Measurements from ENCODE around the gene ZNF362. TPM values are rescaled to one million over a fixed set of nuclear protein-coding genes. Genes with fewer than 3 reads are reported as not detected.
A peak's percentile ranks its signal among the peaks of the same experiment; 100 is the strongest.

The ZNF362 gene
- total RNA-seq, 2 experiments from 2014 or later: 8.9 to 26.1 TPM

GRCh38 chr1:33346927-33347649 is 90.8 kb downstream of the ZNF362 start:
- Histone ChIP-seq H3K27ac (ENCODE audit: low read depth, low read length, poor library complexity, severe bottlenecking) (no peak overlapping the region), H3K4me1 (ENCODE audit: insufficient read depth, low read length, poor library complexity, severe bottlenecking) (peaks cover 44% of the 10 kb centered on the region), H2AFZ (ENCODE audit: low read length) (no peak overlapping the region), H3K4me2 (ENCODE audit: low read length) (peak overlapping the region; percentile 74), H3K9me2 (ENCODE audit: insufficient read depth, low read length) (no peaks in the 10 kb centered on the region), H3K79me2 (ENCODE audit: insufficient read depth, low read depth, low read length) (peaks cover 14% of the 10 kb centered on the region; the same call in 1 of the 2 replicates), H3K36me3 (ENCODE audit: insufficient read depth, low read length) (peaks cover 14% of the 10 kb centered on the region; the same call in 1 of the 2 replicates), H4K20me1 (ENCODE audit: insufficient read depth, low read length) (peaks cover 17% of the 10 kb centered on the region; the same call in 1 of the 2 replicates), H3K4me3 (ENCODE audit: low read depth, low read length, poor library complexity, severe bottlenecking) (no peak overlapping the region), H3K9me3 (ENCODE audit: low read length) (no peaks in the 10 kb centered on the region)
- no peak for TF ChIP-seq EZH2phosphoT487 (IDR thresholded peaks at IDR 0.05; ENCODE audit: borderline replicate concordance, low read depth, low read length)
- TF ChIP-seq CTCF (conservative IDR thresholded peaks at IDR 0.05; ENCODE audit: low read length): no peak
- ChIA-PET CTCF (ENCODE audit: unreplicated experiment) (interaction anchor here (1.1 kb wide), 1 partner anchor 220 kb away, joined by 3 read pairs; no protein-coding TSS in a partner anchor), POLR2A (no interaction called here)
- intact Hi-C loops (cut with micrococcal nuclease; ENCODE audit: unreplicated experiment): no loop called here
- no peak for DNase-seq (ENCODE audit: low spot score)
- BruUV-seq (replicated peaks): no TSS peak

- POLR2A ChIA-PET: no interaction called here
- no peak overlapping the region for H2AFZ ChIP-seq (ENCODE audit: low read length)
- H3K9me3 ChIP-seq (ENCODE audit: low read length): no peaks in the 10 kb centered on the region
- CTCF ChIA-PET (ENCODE audit: unreplicated experiment): interaction anchor here (1.1 kb wide), 1 partner anchor 221 kb away, joined by 3 read pairs; no protein-coding TSS in a partner anchor
- BruUV-seq (replicated peaks): no TSS peak
- peaks cover 14% of the 10 kb centered on the region; the same call in 1 of the 2 replicates for H3K79me2 ChIP-seq (ENCODE audit: insufficient read depth, low read depth, low read length)
- peaks cover 14% of the 10 kb centered on the region; the same call in 1 of the 2 replicates for H3K36me3 ChIP-seq (ENCODE audit: insufficient read depth, low read length)
- intact Hi-C loops (cut with micrococcal nuclease; ENCODE audit: unreplicated experiment): no loop called here
- no peak overlapping the region for H3K27ac ChIP-seq (ENCODE audit: low read depth, low read length, poor library complexity, severe bottlenecking)
- peaks cover 39% of the 10 kb centered on the region for H3K4me1 ChIP-seq (ENCODE audit: insufficient read depth, low read length, poor library complexity, severe bottlenecking)
- DNase-seq (ENCODE audit: low spot score): no peak
- H3K9me2 ChIP-seq (ENCODE audit: insufficient read depth, low read length): no peaks in the 10 kb centered on the region
- no peak for TF ChIP-seq CTCF (conservative IDR thresholded peaks at IDR 0.05; ENCODE audit: low read length)
- TF ChIP-seq EZH2phosphoT487 (IDR thresholded peaks at IDR 0.05; ENCODE audit: borderline replicate concordance, low read depth, low read length): no peak
- H4K20me1 ChIP-seq (ENCODE audit: insufficient read depth, low read length): peaks cover 17% of the 10 kb centered on the region; the same call in 1 of the 2 replicates
- H3K4me3 ChIP-seq (ENCODE audit: low read depth, low read length, poor library complexity, severe bottlenecking): no peak overlapping the region
- peak overlapping the region; percentile 74 for H3K4me2 ChIP-seq (ENCODE audit: low read length)
These were observed 91.3 kb downstream of the ZNF362 start for GRCh38 chr1:33347650-33347992.

- POLR2A ChIA-PET: no interaction called here
- peak overlapping the region; percentile 76 for H3K4me3 ChIP-seq (ENCODE audit: low read depth, low read length, poor library complexity, severe bottlenecking)
- H3K4me1 ChIP-seq (ENCODE audit: insufficient read depth, low read length, poor library complexity, severe bottlenecking): peaks cover 35% of the 10 kb centered on the region
- peaks cover 14% of the 10 kb centered on the region; the same call in 1 of the 2 replicates for H3K79me2 ChIP-seq (ENCODE audit: insufficient read depth, low read depth, low read length)
- no peak for DNase-seq (ENCODE audit: low spot score)
- no peaks in the 10 kb centered on the region for H3K9me2 ChIP-seq (ENCODE audit: insufficient read depth, low read length)
- no peak overlapping the region for H3K27ac ChIP-seq (ENCODE audit: low read depth, low read length, poor library complexity, severe bottlenecking)
- H2AFZ ChIP-seq (ENCODE audit: low read length): no peak overlapping the region
- H3K36me3 ChIP-seq (ENCODE audit: insufficient read depth, low read length): peaks cover 14% of the 10 kb centered on the region; the same call in 1 of the 2 replicates
- BruUV-seq (replicated peaks): no TSS peak
- peaks cover 17% of the 10 kb centered on the region; the same call in 1 of the 2 replicates for H4K20me1 ChIP-seq (ENCODE audit: insufficient read depth, low read length)
- CTCF ChIA-PET (ENCODE audit: unreplicated experiment): no interaction called here
- no peaks in the 10 kb centered on the region for H3K9me3 ChIP-seq (ENCODE audit: low read length)
- TF ChIP-seq CTCF (conservative IDR thresholded peaks at IDR 0.05; ENCODE audit: low read length): no peak
- no peak for TF ChIP-seq EZH2phosphoT487 (IDR thresholded peaks at IDR 0.05; ENCODE audit: borderline replicate concordance, low read depth, low read length)
- intact Hi-C loops (cut with micrococcal nuclease; ENCODE audit: unreplicated experiment): no loop called here
- H3K4me2 ChIP-seq (ENCODE audit: low read length): peak overlapping the region; percentile 74
These were observed 91.9 kb downstream of the ZNF362 start for GRCh38 chr1:33348194-33348593.
